GM21447 (cell line): ENCODE measurements around the gene AMOTL1.

ENCODE experiments used
- ATAC-seq: cut with Tn5 transposase; IDR thresholded peaks from one replicate; pipeline ENCODE4 v1.9.1; 2021; ENCODE audit not compliant: unreplicated experiment

AMOTL1 gene

GRCh38 chr11:94740083-94741021 lies 27.8 kb upstream of the AMOTL1 start:
- no peak for ATAC-seq

GRCh38 chr11:94741022-94741679 lies 27.0 kb upstream of the AMOTL1 start:
- no peak for ATAC-seq

- ATAC-seq = no peak
Measured at GRCh38 chr11:94742665-94743064, 25.5 kb upstream of the AMOTL1 start.

GRCh38 chr11:94746721-94747120 lies 21.4 kb upstream of the AMOTL1 start:
- ATAC-seq = no peak

- no peak for ATAC-seq
Measured at GRCh38 chr11:94747146-94747545, 21.0 kb upstream of the AMOTL1 start.

GRCh38 chr11:94747601-94748041 lies 20.5 kb upstream of the AMOTL1 start:
- ATAC-seq = no peak

- no peak for ATAC-seq
Measured at GRCh38 chr11:94749369-94749768, 18.8 kb upstream of the AMOTL1 start.

- ATAC-seq = no peak
Measured at GRCh38 chr11:94750319-94751217, 17.6 kb upstream of the AMOTL1 start.

GRCh38 chr11:94751218-94751609 lies 16.9 kb upstream of the AMOTL1 start:
- ATAC-seq = no peak

GRCh38 chr11:94751786-94752185 lies 16.4 kb upstream of the AMOTL1 start:
- no peak for ATAC-seq

GRCh38 chr11:94753630-94754029 lies 14.5 kb upstream of the AMOTL1 start:
- ATAC-seq = no peak

GRCh38 chr11:94754335-94754734 lies 13.8 kb upstream of the AMOTL1 start:
- no peak for ATAC-seq

- ATAC-seq = no peak
Measured at GRCh38 chr11:94754819-94755218, 13.3 kb upstream of the AMOTL1 start.

GRCh38 chr11:94755494-94755893 lies 12.7 kb upstream of the AMOTL1 start:
- no peak for ATAC-seq

- ATAC-seq = peak; percentile 55
Measured at GRCh38 chr11:94757037-94757735, 11.0 kb upstream of the AMOTL1 start.

- no peak for ATAC-seq
Measured at GRCh38 chr11:94758666-94759065, 9.5 kb upstream of the AMOTL1 start.

- ATAC-seq = no peak
Measured at GRCh38 chr11:94759522-94759921, 8.6 kb upstream of the AMOTL1 start.

GRCh38 chr11:94760296-94760695 lies 7.9 kb upstream of the AMOTL1 start:
- no peak for ATAC-seq

- ATAC-seq = no peak
Measured at GRCh38 chr11:94762208-94762607, 5.9 kb upstream of the AMOTL1 start.

GRCh38 chr11:94762995-94763394 lies 5.2 kb upstream of the AMOTL1 start:
- no peak for ATAC-seq
